Activated CD4-positive, alpha-beta T cell treated with anti-CD3 and anti-CD28 coated beads, Interleukin-10, Interleukin-2, amounts not matched to agents 100 ng/mL and 50 ng/mL, durations not matched to agents 16 hours and 8 hours (primary cell): Measurements from ENCODE around the gene RNF223.
"Not testable (repeated sequence)": the region's sequence is repeated elsewhere in the genome, so short reads cannot be mapped to it uniquely, and the experiment has no call there.

Experiments used
- DNase-seq: peaks from one replicate; pipeline ENCODE4 v3.0.0-alpha.2; 2020

Gene RNF223

DNA sequence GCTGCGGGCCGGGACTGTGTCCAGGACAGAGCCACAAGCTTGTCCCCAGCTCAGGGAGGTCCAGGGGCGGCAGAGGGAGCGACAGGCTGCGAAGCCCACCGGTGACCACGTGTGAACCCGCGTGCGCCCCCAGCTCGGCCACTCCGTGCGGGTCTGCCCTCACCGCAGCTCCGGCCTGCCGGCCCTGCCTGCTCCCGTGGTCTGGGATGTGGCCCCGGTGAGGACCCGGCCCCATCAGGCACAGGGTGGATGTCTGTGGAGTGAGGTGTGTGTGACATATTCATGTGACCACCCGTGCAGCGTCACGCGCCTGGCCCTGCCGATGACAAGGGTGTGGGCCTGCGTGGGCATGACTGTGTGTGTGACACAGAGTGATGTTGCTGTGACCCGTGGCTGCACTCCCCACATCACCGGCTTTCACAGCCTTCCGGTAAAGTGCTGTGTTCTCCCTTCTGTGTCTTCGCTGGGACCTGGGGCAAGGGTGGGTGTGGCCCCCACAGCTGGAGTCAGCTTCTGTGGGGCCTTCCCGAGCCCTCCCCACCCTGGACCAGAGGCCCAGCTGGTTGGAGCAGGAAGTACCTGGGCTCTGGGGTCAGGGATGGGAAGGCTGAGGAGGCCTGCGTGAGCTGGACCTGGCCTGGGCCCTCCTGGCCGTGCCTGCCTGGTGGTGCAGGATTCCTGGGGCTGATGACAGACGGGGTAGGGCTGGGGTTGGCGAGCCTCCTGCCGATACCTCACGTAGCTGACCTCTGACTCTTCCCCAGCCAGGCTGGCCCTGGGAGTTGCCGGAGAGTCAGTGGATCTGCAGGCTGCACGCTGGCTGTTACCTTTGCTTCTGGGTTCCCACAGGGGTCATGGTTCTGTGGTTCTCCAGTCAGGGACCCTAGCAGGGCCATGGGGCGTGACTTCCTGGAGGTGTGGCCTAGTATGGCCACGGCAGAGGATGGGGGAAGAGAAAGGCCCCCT, 4.1 kb downstream of the RNF223 start:
- DNase-seq: no peak

DNA sequence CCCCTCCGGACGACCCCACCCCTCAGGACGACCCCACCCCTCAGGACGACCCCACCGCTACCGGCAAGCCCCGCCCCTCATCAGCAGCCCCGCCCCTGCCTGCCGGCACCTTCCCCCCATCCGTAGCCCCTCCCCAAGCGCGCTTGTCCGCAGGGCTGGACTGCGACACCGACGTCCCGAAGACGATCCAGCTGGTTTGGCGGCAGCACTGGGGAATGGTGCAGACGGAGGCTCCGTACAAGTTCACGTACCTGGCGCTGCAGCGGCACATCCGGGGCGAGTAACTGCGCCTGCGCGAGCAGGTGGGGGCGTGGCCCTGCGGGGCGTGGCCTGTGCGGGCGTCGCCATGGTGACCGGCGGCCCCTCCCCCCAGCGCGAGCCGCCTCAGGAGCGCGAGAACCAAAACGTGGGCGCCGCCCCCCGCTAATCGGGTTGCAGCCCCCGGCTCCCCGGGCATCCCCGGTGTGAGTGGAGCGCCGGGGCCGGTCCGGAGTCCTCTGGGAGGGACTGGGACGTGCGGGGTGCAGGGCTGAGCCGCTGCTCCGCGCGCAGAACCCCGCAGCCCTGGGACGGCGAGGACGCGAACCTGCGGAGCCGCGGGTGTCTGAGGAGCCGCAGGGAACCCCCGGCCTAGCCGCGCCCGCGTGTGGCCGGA, 4.9 kb downstream of the RNF223 start:
- DNase-seq: peak; percentile 91

- DNase-seq: no peak
These were observed 5.5 kb downstream of the RNF223 start for GRCh38 chr1:1068517-1069055.

GRCh38 chr1:1067860-1068516, 6.1 kb downstream of the RNF223 start:
- DNase-seq: no peak

DNA sequence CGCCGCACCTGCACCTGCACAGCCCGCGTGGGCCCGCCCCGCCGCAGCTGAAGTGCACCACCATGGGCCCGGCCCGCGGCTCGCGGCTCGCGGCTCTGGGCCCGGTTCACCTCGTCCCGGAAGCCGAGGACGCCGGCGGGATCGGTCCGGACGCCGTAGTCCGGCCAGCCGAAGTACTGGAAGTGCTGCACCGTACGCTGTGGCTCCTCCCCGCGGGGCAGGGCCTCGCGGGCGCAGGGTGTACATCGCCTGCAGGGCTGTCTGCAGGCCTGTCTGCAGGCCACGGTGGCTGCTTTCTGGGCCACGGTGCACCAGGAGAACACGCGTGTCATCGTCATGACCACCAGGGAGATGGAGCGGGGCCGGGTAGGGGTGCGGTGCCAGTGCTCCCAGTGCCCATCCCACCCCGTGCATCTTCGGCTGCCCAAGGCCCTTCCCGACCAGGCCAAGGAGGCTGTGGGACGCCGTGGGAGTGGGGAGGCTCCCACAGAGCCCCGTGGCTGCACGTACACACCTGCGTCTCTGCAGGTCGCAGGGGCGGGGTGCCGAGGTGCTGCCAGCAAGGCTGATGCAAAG, 6.7 kb downstream of the RNF223 start:
- no peak for DNase-seq

DNA sequence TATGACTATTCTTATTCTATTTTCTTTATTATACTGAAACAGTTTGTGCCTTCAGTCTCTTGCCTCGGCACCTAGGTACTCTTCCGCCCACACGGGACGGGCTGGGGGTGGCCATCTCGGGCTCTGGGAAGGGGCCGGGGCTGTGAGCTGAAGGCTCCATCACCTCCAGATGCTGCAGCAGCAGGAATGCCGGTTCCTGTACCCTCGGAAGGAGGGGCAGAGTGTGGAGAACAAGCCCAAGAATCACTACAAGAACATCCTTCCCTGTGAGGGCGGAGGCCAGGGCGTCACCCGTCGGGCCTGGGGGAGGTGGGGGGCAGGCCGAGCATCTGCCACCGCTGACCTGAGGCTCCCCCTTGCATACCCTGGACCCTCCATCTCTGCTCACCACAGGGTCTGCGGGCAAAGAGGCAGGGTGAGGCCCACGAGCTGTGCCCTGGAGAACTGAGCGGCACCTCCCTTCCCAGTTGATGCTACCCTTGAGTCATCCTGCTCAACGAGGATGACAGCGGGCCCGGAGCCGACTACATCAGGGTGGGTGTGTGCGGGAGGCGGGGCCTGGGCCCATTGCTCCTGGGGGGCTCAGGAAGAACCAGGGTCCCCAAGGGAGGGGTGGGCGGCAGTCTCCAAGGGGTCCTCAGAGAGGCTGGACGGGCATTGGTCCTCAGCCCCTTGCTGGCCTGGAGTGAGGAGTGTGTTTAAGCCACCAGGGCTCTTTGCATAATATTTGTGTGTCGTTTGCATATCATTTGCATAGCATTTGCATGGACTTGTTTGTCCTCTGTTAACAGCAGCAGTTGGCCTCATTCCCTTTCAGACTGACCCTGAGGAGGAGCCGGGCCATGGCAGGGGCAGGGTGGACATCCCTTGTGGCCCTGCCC, 7.5 kb downstream of the RNF223 start:
- no peak for DNase-seq

GRCh38 chr1:1065940-1066304, 8.2 kb downstream of the RNF223 start:
- DNase-seq: not testable (repeated sequence)

DNA sequence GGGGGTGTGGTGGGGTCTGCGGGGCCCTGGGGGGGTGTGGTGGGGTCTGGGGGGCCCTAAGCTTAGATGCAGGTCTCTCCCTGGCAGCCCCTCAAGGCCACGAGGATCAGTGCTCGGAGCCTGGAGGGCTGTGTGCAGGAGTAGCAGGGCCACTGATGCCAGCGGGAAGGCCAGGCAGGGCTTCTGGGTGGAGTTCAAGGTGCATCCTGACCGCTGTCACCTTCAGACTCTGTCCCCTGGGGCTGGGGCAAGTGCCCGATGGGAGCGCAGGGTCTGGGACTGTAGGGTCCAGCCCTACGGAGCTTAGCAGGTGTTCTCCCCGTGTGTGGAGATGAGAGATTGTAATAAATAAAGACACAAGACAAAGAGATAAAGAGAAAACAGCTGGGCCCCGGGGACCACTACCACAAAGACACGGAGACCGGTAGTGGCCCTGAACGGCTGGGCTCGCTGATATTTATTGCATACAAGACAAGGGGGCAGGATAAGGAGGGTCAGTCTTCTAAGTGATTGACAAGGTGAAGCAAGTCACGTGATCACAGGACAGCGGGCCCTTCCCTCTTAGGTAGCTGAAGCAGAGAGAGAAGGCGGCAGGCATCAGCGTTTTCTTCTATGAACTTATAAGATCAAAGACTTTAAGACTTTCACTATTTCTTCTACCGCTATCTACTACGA, 8.7 kb downstream of the RNF223 start:
- DNase-seq: no peak

DNA sequence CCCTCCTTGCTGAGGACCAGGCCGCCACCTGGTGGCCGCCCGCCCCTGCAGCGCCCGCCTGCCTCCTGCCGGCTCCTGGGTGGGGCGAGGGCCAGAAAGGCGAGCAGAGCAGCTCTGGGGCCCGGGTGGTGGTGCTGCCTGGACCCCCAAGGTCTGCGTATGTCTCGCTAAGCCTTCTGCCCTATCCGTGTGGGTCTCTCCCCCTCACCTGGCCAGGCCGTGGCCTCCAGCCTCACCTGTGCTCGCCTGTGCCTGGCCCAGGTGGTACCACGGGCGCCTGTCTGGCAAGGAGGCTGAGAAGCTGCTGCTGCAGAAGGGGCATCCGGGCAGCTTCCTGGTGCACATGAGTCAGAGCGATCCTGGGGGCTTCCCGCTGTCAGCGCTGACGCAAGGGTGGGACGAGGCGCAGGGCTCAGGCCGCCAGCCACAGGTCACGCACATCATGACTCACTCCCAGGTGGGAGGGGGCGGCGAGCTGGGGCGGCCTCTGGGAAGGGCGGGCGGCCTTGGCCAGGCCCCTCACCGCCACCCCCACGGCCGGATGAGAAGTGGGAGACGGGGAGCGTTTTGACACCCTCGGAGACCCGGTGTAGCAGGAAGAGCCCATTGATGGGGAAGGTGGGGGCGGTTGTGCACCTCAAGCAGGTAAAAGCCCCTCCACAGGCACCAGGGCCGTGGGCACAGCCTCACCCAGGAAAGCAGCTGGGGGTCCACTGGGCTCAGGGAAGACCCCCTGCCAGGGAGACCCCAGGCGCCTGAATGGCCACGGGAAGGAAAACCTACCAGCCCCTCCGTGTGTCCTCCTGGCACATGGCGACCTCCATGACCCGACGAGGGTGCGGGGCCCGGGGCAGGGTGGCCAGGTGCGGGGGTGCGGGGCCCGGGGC, 9.9 kb downstream of the RNF223 start:
- peak; percentile 96 for DNase-seq

DNA sequence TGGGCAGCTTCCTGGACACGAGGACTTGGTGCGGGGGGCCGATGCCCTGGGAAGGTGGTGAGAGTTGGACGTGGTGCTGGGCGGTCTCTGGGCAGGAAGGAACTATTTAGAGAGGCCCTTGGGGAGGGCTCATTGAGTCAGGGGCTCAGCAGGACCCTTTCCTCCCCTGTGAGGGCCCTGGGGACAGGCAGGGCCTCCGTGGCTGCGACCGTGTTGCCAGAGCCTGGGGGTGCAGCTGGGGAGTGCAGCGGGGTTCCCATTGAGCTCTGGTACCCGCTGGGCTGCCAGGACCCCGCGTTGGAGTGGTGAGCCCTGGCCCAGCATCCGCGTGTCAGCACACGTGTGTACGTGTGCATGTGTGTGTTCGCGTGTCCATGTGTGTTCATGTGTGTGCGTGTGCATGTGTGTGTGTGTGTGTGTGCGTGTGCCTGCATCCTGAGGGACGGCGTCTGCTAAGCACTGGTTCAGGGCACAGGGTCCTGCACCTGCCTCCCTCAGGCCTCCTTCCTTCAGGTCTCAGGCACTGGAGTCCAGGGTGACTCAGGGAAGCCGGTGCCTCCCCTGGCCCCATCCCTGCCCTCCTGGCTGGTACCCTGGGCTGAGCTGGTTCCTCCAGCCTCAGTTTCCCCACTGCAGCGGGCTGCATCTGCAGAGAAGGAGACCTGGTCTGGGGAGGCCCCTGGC, 10.7 kb downstream of the RNF223 start:
- no peak for DNase-seq

GRCh38 chr1:1062348-1063163, 11.6 kb downstream of the RNF223 start:
- no peak for DNase-seq

DNA sequence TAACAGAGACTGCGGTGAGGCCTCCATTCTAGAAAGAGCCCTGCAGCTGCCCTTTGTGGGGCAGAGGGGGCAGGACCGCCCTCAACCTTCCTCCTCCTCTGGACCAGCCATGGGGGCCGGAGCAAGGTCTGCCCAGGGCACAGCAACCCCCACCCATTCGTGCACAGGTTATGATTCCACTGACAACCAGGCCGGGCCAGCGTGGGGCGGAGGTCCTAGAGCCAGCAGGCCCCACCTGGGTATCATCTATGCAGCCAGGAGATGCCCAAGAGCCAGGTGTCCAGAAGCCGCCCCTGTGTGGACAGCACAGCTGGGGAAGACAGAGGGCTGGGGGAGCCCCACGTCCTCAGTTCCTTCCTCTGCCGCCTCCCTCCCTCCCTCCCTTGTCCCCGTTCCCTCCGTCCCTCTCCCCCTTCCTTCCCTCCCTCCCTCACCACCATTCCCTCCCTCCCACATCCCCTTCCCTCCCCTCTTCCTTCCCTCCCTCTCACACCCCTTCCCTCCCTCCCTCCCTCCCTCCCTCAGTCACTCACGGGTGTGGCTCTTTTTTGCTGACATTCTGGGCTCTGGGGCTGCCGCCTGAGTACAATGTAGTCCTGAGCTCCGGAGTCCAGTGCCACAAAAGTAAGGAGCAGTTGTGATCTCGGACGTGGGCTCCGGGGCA, 12.3 kb downstream of the RNF223 start:
- DNase-seq: no peak

DNA sequence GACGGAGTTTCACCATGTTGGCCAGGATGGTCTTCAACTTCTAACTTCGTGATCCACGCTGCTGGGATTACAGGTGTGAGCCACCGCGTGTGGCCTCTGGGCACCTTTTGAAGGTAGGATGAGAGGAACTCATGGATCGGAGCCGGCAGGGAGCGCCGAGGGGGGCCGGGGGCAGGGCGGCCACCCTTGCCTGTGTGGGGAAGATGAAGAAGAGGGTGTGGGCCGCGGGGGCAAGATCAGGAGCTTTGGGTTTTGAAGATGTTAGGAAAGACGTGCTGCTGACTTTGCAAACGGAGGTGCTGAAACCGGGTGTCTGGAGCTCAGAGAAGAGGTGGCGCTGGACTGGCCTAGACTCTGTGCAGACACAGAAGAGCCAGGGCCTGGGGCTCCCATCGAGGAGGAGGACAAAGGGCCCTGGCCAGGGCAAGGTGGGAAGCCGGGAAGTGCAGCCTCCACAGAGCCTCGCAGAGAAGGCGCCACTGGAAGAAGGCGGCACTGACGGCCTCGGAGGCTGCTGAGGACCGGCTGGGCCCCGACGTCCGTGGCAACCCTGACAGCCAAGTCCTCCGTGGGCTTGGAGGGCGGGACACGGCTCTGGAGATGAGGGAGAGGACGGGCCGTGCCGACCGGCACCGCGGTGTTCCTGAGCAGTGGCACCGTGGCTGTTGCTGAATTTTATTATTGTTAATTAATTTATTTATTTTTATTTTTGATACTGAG, 13.7 kb downstream of the RNF223 start:
- no peak for DNase-seq

GRCh38 chr1:1059494-1060280, 14.4 kb downstream of the RNF223 start:
- DNase-seq: peak; percentile 94

GRCh38 chr1:1058921-1059493, 15.1 kb downstream of the RNF223 start:
- DNase-seq: peak; percentile 57
